Measurements from ENCODE around the gene SNAPC2.
"Not testable (repeated sequence)": the region's sequence is repeated elsewhere in the genome, so short reads cannot be mapped to it uniquely, and the experiment has no call there.

GRCh38 chr19:7893362-7894101, 26.6 kb upstream of the SNAPC2 start:
- TF ChIP-seq EZH2 (IDR thresholded peaks at IDR 0.05; ENCODE audit: borderline replicate concordance, low read length), result not testable (repeated sequence)
- TF ChIP-seq, protein P1, sequence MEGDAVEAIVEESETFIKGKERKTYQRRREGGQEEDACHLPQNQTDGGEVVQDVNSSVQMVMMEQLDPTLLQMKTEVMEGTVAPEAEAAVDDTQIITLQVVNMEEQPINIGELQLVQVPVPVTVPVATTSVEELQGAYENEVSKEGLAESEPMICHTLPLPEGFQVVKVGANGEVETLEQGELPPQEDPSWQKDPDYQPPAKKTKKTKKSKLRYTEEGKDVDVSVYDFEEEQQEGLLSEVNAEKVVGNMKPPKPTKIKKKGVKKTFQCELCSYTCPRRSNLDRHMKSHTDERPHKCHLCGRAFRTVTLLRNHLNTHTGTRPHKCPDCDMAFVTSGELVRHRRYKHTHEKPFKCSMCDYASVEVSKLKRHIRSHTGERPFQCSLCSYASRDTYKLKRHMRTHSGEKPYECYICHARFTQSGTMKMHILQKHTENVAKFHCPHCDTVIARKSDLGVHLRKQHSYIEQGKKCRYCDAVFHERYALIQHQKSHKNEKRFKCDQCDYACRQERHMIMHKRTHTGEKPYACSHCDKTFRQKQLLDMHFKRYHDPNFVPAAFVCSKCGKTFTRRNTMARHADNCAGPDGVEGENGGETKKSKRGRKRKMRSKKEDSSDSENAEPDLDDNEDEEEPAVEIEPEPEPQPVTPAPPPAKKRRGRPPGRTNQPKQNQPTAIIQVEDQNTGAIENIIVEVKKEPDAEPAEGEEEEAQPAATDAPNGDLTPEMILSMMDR (IDR thresholded peaks at IDR 0.05; ENCODE audit: low read length), result not testable (repeated sequence)
